CD1c-positive myeloid dendritic cell (primary cell): ENCODE data around the gene AXDND1.
"Not testable (repeated sequence)": the region's sequence is repeated elsewhere in the genome, so short reads cannot be mapped to it uniquely, and the experiment has no call there.

Experiments used
- DNase-seq: peaks from one replicate; pipeline ENCODE4 v3.0.0-alpha.2; 2016; ENCODE audit errors: extremely low spot score

The AXDND1 gene

GRCh38 chr1:179365342-179366092 lies at the start of gene AXDND1:
TSS of gene AXDND1 (plus strand) at chr1:179365971. CDS start at chr1:179366510, 539 bp downstream.
- peak; percentile 96 for DNase-seq

- DNase-seq, result peak; percentile 54
Measured at GRCh38 chr1:179318491-179318890, 47.3 kb upstream of the AXDND1 start.

GRCh38 chr1:179321533-179322216 lies 44.1 kb upstream of the AXDND1 start:
- no peak for DNase-seq

GRCh38 chr1:179322557-179322956 lies 43.2 kb upstream of the AXDND1 start:
- peak; percentile 24 for DNase-seq

- DNase-seq, result no peak
Measured at GRCh38 chr1:179323436-179323835, 42.3 kb upstream of the AXDND1 start.

GRCh38 chr1:179325836-179326235 lies 39.9 kb upstream of the AXDND1 start:
- DNase-seq, result no peak

- no peak for DNase-seq
Measured at GRCh38 chr1:179326746-179327145, 39.0 kb upstream of the AXDND1 start.

GRCh38 chr1:179327196-179327595 lies 38.6 kb upstream of the AXDND1 start:
- DNase-seq, result peak; percentile 49

GRCh38 chr1:179327679-179328078 lies 38.1 kb upstream of the AXDND1 start:
- DNase-seq, result peak; percentile 82

- no peak for DNase-seq
Measured at GRCh38 chr1:179329862-179330261, 35.9 kb upstream of the AXDND1 start.

- DNase-seq, result no peak
Measured at GRCh38 chr1:179334440-179334839, 31.3 kb upstream of the AXDND1 start.

GRCh38 chr1:179337288-179337687 lies 28.5 kb upstream of the AXDND1 start:
- DNase-seq, result no peak

GRCh38 chr1:179337942-179338560 lies 27.7 kb upstream of the AXDND1 start:
- DNase-seq, result no peak

- peak; percentile 80 for DNase-seq
Measured at GRCh38 chr1:179340918-179341317, 24.9 kb upstream of the AXDND1 start.

GRCh38 chr1:179341943-179342547 lies 23.7 kb upstream of the AXDND1 start:
- DNase-seq, result no peak

- DNase-seq, result no peak
Measured at GRCh38 chr1:179342740-179343404, 22.9 kb upstream of the AXDND1 start.

- no peak for DNase-seq
Measured at GRCh38 chr1:179351281-179351680, 14.5 kb upstream of the AXDND1 start.

GRCh38 chr1:179352236-179352635 lies 13.5 kb upstream of the AXDND1 start:
- DNase-seq, result no peak

GRCh38 chr1:179353546-179353945 lies 12.2 kb upstream of the AXDND1 start:
- no peak for DNase-seq

- DNase-seq, result not testable (repeated sequence)
Measured at GRCh38 chr1:179361631-179362030, 4.1 kb upstream of the AXDND1 start.

- no peak for DNase-seq
Measured at GRCh38 chr1:179366093-179366800, 476 bp downstream of the AXDND1 start.
